Tibial nerve (tissue), 4 donors: ENCODE data around the gene TBX6. TPM values are rescaled to one million over a fixed set of nuclear protein-coding genes. Genes with fewer than 3 reads are reported as not detected.

Experiments
- DNase-seq, 2 donors: peaks; one replicate each; pipeline ENCODE4 v3.0.0-alpha.2; 2019; ENCODE audit warnings: low spot score in 2 of 2
- H3K27ac ChIP-seq, 4 donors: fragments of 200-600 bp; sonication (generic) in 3 of 4; one replicate each; pipeline ENCODE4 v1.5.1; 2017 to 2019; ENCODE audit warnings: mild to moderate bottlenecking in 1 of 4
- H3K27me3 ChIP-seq, 2 donors: fragments of 200-600 bp; sonication (generic) in 1 of 2; one replicate each; pipeline versions ENCODE4 v1.5.1 to v1.6.0; 2017 to 2019
- H3K36me3 ChIP-seq, 3 donors: fragments of 200-600 bp; sonication (generic); one replicate each; pipeline ENCODE4 v1.5.1; 2018 to 2019
- H3K4me1 ChIP-seq, 4 donors: fragments of 200-600 bp; sonication (generic) in 3 of 4; one replicate each; pipeline ENCODE4 v1.5.1; 2017 to 2019
- H3K4me3 ChIP-seq, 4 donors: fragments of 200-600 bp; sonication (generic) in 3 of 4; one replicate each; pipeline ENCODE4 v1.5.1; 2017 to 2019; ENCODE audit warnings: mild to moderate bottlenecking in 1 of 4, moderate library complexity in 1 of 4
- H3K9me3 ChIP-seq, 4 donors: fragments of 200-600 bp; sonication (generic) in 3 of 4; one replicate each; pipeline ENCODE4 v1.5.1; 2017 to 2019
- CTCF ChIP-seq, 5 experiments: fragments of 200-600 bp in 3 of 5; fragments of 450-650 bp in 2 of 5; sonication (generic) in 3 of 5; IDR thresholded peaks; one replicate each; pipeline ENCODE4 v1.5.1; 2016 to 2019; ENCODE audit warnings: antibody characterized with exemption in 5 of 5, mild to moderate bottlenecking in 3 of 5, moderate library complexity in 2 of 5
- EP300 ChIP-seq, 2 donors: sonication (generic); formaldehyde crosslinking; IDR thresholded peaks; one replicate each; pipeline ENCODE4 v1.6.1; 2017; ENCODE audit warnings: antibody characterized with exemption in 2 of 2, mild to moderate bottlenecking in 1 of 2
- POLR2A ChIP-seq, 2 donors: fragments of 450-650 bp; IDR thresholded peaks; one replicate each; pipeline ENCODE4 v1.6.1; 2017; ENCODE audit warnings: antibody characterized with exemption in 2 of 2, mild to moderate bottlenecking in 2 of 2, moderate library complexity in 2 of 2
- WGBS, 2 donors: methylation state at CpG; one replicate each; pipeline ENCODE4 v1.1.5; 2018; 5-methylcytosine and 5-hydroxymethylcytosine counted together
- total RNA-seq, 4 donors: library from RNA; depleted of rRNA; stranded (reverse); fragments of >200 nt; gene quantifications; one replicate each; pipeline ENCODE4 v1.1.0, GENCODE V29; 2016

TBX6 gene
- total RNA-seq, 4 donors from 2014 or later, result 0.66 to 1.5 (median 0.84) TPM; not detected in 1

- Histone ChIP-seq H3K4me3 (no peak overlapping the region), H3K9me3 (no peaks in the 10 kb centered on the region), H3K27me3 (no peaks in the 10 kb centered on the region), H3K36me3 (peaks cover 5 to 76% (median 22%) of the 10 kb centered on the region in 3 donors), H3K27ac (peak overlapping the region in 3 of 4 donors; percentile 40 to 63 (median 60)), H3K4me1 (peaks cover 0 to 25% (median 0%) of the 10 kb centered on the region in 4 donors)
- TF ChIP-seq CTCF (IDR thresholded peaks at IDR 0.05), result no peak
- no peak for TF ChIP-seq POLR2A (IDR thresholded peaks at IDR 0.05)
- no peak for TF ChIP-seq EP300 (IDR thresholded peaks at IDR 0.05)
- WGBS, 2 donors, result 42 to 47% methylated on average over 17 of the region's 17 CpGs
- peak; percentile 47 to 56 for DNase-seq
Observed at GRCh38 chr16:30084816-30085159, 6.9 kb downstream of the TBX6 start.

GRCh38 chr16:30084096-30084815 lies 7.5 kb downstream of the TBX6 start:
- Histone ChIP-seq H3K36me3 (peaks cover 5 to 82% (median 22%) of the 10 kb centered on the region in 3 donors), H3K27me3 (no peaks in the 10 kb centered on the region), H3K4me3 (no peak overlapping the region), H3K4me1 (peaks cover 0 to 30% (median 0%) of the 10 kb centered on the region in 4 donors), H3K9me3 (no peaks in the 10 kb centered on the region), H3K27ac (peak overlapping the region in 2 of 4 donors; percentile 60 to 63)
- 80 to 85% methylated on average over 16 to 18 of the region's 18 CpGs for WGBS, 2 donors
- TF ChIP-seq CTCF (IDR thresholded peaks at IDR 0.05) (no peak), POLR2A (IDR thresholded peaks at IDR 0.05) (no peak), EP300 (IDR thresholded peaks at IDR 0.05) (no peak)
- no peak for DNase-seq

DNA sequence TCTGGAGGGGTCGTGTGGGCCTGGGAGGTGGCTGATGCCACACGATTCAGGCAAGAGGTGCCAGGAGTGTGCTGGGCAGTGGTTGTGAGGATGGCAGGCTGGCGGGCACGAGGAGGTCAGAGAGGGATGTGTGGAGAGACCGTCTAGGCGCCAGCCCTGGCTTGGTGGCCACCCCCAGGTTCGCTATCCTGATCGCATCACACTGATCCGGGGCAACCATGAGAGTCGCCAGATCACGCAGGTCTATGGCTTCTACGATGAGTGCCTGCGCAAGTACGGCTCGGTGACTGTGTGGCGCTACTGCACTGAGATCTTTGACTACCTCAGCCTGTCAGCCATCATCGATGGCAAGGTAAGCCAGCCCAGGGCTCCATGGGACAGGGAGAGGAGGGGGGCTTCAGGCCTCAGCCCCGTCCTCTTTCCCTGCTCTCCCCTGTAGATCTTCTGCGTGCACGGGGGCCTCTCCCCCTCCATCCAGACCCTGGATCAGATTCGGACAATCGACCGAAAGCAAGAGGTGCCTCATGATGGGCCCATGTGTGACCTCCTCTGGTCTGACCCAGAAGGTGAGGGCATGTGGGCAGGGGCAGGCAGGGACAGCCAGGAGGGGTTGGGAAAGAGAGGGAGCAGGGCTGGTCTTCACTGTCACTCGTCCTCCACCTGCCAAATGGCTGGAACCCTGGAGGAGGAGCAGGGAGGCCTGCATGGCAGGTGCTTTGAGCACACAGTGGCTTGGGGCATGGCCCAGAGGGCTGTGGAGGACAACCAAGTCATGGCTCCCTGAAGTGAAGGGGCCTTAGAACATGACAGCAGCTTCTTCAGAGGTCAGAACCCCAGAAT lies 8.3 kb downstream of the TBX6 start:
- Histone ChIP-seq H3K36me3 (peaks cover 7 to 90% (median 22%) of the 10 kb centered on the region in 3 donors), H3K4me3 (no peak overlapping the region), H3K27ac (no peak overlapping the region), H3K4me1 (peaks cover 0 to 37% (median 0%) of the 10 kb centered on the region in 4 donors), H3K27me3 (no peaks in the 10 kb centered on the region), H3K9me3 (no peaks in the 10 kb centered on the region)
- TF ChIP-seq EP300 (IDR thresholded peaks at IDR 0.05) (no peak), CTCF (IDR thresholded peaks at IDR 0.05) (no peak), POLR2A (IDR thresholded peaks at IDR 0.05) (no peak)
- DNase-seq, result no peak
- WGBS, 2 donors, result 88 to 90% methylated on average over 24 of the region's 24 CpGs

- Histone ChIP-seq H3K36me3 (peaks cover 9 to 98% (median 22%) of the 10 kb centered on the region in 3 donors), H3K27me3 (no peaks in the 10 kb centered on the region), H3K27ac (no peak overlapping the region), H3K4me3 (no peak overlapping the region), H3K4me1 (peaks cover 0 to 46% (median 1%) of the 10 kb centered on the region in 4 donors), H3K9me3 (no peaks in the 10 kb centered on the region)
- TF ChIP-seq POLR2A (IDR thresholded peaks at IDR 0.05), result no peak
- no peak for TF ChIP-seq EP300 (IDR thresholded peaks at IDR 0.05)
- no peak for TF ChIP-seq CTCF (IDR thresholded peaks at IDR 0.05)
- no peak for DNase-seq
- 83 to 87% methylated on average over 20 of the region's 20 CpGs for WGBS, 2 donors
Observed at GRCh38 chr16:30082545-30083090, 9.1 kb downstream of the TBX6 start.
